K562 (cell line): ENCODE results near the gene ARG1. TPM values are rescaled to one million over a fixed set of nuclear protein-coding genes. Genes with fewer than 3 reads are reported as not detected.

ENCODE experiments used
- BHLHE40 ChIP-seq: IDR thresholded peaks from 2 replicates; pipeline ENCODE4 v1.6.1; 2011; ENCODE audit warnings: low read length, improper control_type of control experiment
- BRD4 ChIP-seq: fragments of 200-600 bp; sonication (generic); IDR thresholded peaks from 2 replicates; pipeline ENCODE4 v1.6.1; 2017; ENCODE audit warnings: inconsistent platforms
- CHD2 ChIP-seq: IDR thresholded peaks from 2 replicates; pipeline ENCODE4 v1.6.1; 2011; ENCODE audit warnings: low read depth, low read length
- CSDE1 ChIP-seq, 2 experiments: fragments of 450-650 bp; IDR thresholded peaks; 2 replicates each; pipeline ENCODE4 v1.6.1; 2016; ENCODE audit warnings: mild to moderate bottlenecking in 1 of 2
- ERF ChIP-seq: fragments of 450-650 bp; formaldehyde crosslinking; IDR thresholded peaks from 2 replicates; pipeline ENCODE4 v1.4.0; 2020; ENCODE audit warnings: mild to moderate bottlenecking, mixed read lengths
- FOSL1 ChIP-seq: fragments of 200-800 bp; sonication (Bioruptor generic); conservative IDR thresholded peaks from 2 replicates; pipeline ENCODE4 v1.6.1; 2016; ENCODE audit warnings: missing genetic modification characterization, missing compliant biosample characterization
- FOXA1 ChIP-seq: fragments of 450-650 bp; IDR thresholded peaks from 2 replicates; pipeline ENCODE4 v1.6.1; 2016; ENCODE audit warnings: mild to moderate bottlenecking, borderline replicate concordance
- GTF2F1 ChIP-seq: IDR thresholded peaks from 2 replicates; pipeline ENCODE4 v1.6.1; 2011; ENCODE audit warnings: low read depth, low read length, improper control_type of control experiment
- HDAC3 ChIP-seq: fragments of 450-650 bp; IDR thresholded peaks from 2 replicates; pipeline ENCODE4 v1.6.1; 2018; ENCODE audit warnings: borderline replicate concordance, mild to moderate bottlenecking, moderate library complexity; ENCODE audit not compliant: partially characterized antibody
- HDAC6 ChIP-seq: IDR thresholded peaks from 2 replicates; pipeline ENCODE4 v1.6.1; 2012; ENCODE audit warnings: low read depth, mild to moderate bottlenecking, control low read depth, inconsistent platforms, low read length, moderate library complexity
- HDAC8 ChIP-seq: fragments of 450-650 bp; IDR thresholded peaks from 2 replicates; pipeline ENCODE4 v1.6.1; 2016; ENCODE audit warnings: mild to moderate bottlenecking, missing genetic modification characterization, moderate library complexity, missing compliant biosample characterization
- HIVEP1 ChIP-seq: fragments of 250-450 bp; sonication (Bioruptor Pico); IDR thresholded peaks from 2 replicates; pipeline ENCODE4 v1.4.0; 2020; ENCODE audit warnings: mild to moderate bottlenecking
- HSF4 ChIP-seq: fragments of 250-450 bp; sonication (Bioruptor Pico); IDR thresholded peaks from 2 replicates; pipeline ENCODE4 v2.1.2; 2022; ENCODE audit warnings: mild to moderate bottlenecking, moderate library complexity, borderline replicate concordance
- PPARD ChIP-seq: fragments of 250-450 bp; sonication (Bioruptor Pico); IDR thresholded peaks from 2 replicates; pipeline ENCODE4 v1.8.0; 2022; ENCODE audit warnings: inconsistent platforms, mild to moderate bottlenecking, moderate library complexity
- RBM14 ChIP-seq: fragments of 200-400 bp; formaldehyde crosslinking; IDR thresholded peaks from 2 replicates; pipeline ENCODE4 v1.6.1; 2018; ENCODE audit warnings: low read depth, mild to moderate bottlenecking, low read length, moderate library complexity, borderline replicate concordance; ENCODE audit not compliant: insufficient read depth
- SMAD2 ChIP-seq: fragments of 150-350 bp; IDR thresholded peaks from 2 replicates; pipeline ENCODE4 v1.6.1; 2014; ENCODE audit warnings: low read depth, mild to moderate bottlenecking, low read length
- SMARCE1 ChIP-seq: fragments of 450-650 bp; IDR thresholded peaks from 2 replicates; pipeline ENCODE4 v1.7.1; 2016; ENCODE audit warnings: mild to moderate bottlenecking
- SP2 ChIP-seq: IDR thresholded peaks from 2 replicates; pipeline ENCODE4 v1.6.1; 2011; ENCODE audit warnings: mild to moderate bottlenecking, low read depth, low read length, moderate library complexity; ENCODE audit not compliant: poor library complexity, severe bottlenecking; ENCODE audit errors: extremely low read depth
- TOE1 ChIP-seq, 2 experiments: fragments of 450-650 bp in 1 of 2; sonication (generic) in 1 of 2; formaldehyde crosslinking in 1 of 2; IDR thresholded peaks; 2 replicates each; pipeline versions ENCODE4 v1.7.1 to v1.8.0; 2016 to 2022; ENCODE audit warnings: borderline replicate concordance in 2 of 2, mild to moderate bottlenecking in 2 of 2, antibody characterized with exemption in 1 of 2, inconsistent platforms in 1 of 2, low read depth in 1 of 2, missing genetic modification reagents in 1 of 2, moderate library complexity in 1 of 2
- ZBTB12 ChIP-seq: fragments of 250-450 bp; sonication (Bioruptor Pico); IDR thresholded peaks from 2 replicates; pipeline ENCODE4 v1.4.0; 2020
- ZC3H11A ChIP-seq: IDR thresholded peaks from 2 replicates; pipeline ENCODE4 v1.6.1; 2012; ENCODE audit warnings: low read depth, low read length, improper control_type of control experiment
- ZKSCAN8 ChIP-seq: fragments of 200-800 bp; sonication (Bioruptor generic); IDR thresholded peaks from 2 replicates; pipeline ENCODE4 v1.6.1; 2016; ENCODE audit warnings: missing genetic modification characterization, missing compliant biosample characterization
- ZNF23 ChIP-seq: fragments of 250-450 bp; sonication (Bioruptor Pico); IDR thresholded peaks from 2 replicates; pipeline ENCODE4 v1.4.0; 2020; ENCODE audit warnings: mild to moderate bottlenecking
- ZNF384 ChIP-seq: IDR thresholded peaks from 2 replicates; pipeline ENCODE4 v1.6.1; 2012; ENCODE audit warnings: low read depth, low read length, improper control_type of control experiment
- ZNF696 ChIP-seq: fragments of 250-450 bp; sonication (Bioruptor Pico); conservative IDR thresholded peaks from 2 replicates; pipeline ENCODE4 v1.4.0; 2020; ENCODE audit warnings: mild to moderate bottlenecking, moderate library complexity
- polyA plus RNA-seq, 8 experiments: library from polyadenylated mRNA; depleted of rRNA in 4 of 8; stranded (reverse) in 5 of 8; unstranded in 3 of 8; fragments of >200 nt; fragmentation: Nextera tagmentation in 2 of 8; fragmentation: Illumina TruSeq in 1 of 8; extraction: Ambion mirVana in 2 of 8; extraction: Trizol in 1 of 8; gene quantifications; 2 replicates each; pipeline versions ENCODE4 v1.2.1 to v1.2.3, GENCODE V29; 2011 to 2014; ENCODE audit warnings: inconsistent platforms in 1 of 8, missing spikeins in 1 of 8
- total RNA-seq, 7 experiments: library from RNA; depleted of rRNA in 6 of 7; stranded (reverse); fragments of >200 nt in 6 of 7; fragmentation: Illumina TruSeq in 2 of 7; extraction: Trizol in 2 of 7; gene quantifications; 2 replicates each; pipeline versions ENCODE4 v1.2.1 to v1.2.3, GENCODE V29; 2011 to 2021; ENCODE audit warnings: low replicate concordance in 1 of 7
- TF ChIP-seq, protein P1 (sequence below): fragments of 250-450 bp; sonication (Bioruptor Pico); IDR thresholded peaks from 2 replicates; pipeline ENCODE4 v1.5.1; 2021; ENCODE audit warnings: mild to moderate bottlenecking

ARG1 gene
- total and polyA plus RNA-seq, 9 of the 15 experiments (the other 6 are each of a cell fraction or from before 2014, with no cell fraction given), result 0.03 to 0.20 (median 0.08) TPM; not detected in 3

DNA sequence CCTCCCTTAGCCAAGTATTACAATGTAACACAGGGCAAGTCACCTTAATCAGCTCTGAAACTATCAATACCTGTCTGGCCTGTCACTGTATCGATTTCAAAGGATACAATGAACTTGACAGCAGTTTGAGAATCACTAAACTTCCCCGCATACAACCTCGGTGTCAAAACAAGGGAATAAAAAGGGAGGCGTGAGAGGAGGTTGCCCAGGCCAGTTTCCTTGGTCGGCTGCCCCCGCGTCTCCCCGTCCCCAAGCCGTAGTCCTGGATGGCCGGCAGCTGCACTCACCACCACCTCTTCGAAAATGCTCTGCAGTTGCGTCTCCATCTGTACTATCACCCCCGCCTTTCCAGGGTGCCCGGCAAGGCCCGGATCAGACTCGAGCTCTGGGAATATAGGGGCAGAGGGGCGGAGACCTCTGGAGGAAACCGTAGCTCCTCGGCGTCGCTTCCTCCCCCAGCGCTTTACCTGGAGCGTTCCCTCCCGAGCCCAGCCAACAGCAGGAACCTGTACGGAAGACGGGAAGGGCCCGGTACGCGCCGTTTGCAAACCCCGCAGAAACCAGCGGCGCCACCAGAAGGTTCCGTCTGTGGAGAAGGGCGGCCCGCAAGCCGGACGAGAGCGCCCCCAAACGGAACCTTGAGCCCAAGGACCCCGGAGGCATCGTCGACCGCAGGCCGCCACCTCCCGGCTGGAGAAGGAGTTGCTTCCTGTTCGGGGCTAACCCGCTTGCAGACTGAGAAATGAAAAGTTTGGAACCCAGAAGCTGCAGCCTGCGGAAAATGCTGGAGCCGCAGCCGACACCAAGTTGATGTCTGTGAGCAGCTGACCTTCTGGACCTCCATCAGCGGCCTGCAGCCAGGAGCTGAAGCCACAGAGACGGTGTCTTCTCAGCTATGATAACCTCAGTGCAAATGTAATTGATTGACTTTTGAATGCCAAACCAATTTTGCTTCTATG is 55.0 kb downstream of the ARG1 start, which contains the start of gene MED23 (continued):
- no peak for TF ChIP-seq ZKSCAN8
- 0 out of 2 replicates have a peak, but pooled peaks have one; percentile 67 for TF ChIP-seq ERF
- TF ChIP-seq BHLHE40, result peak; percentile 25; the same call in 1 of the 2 replicates
- TF ChIP-seq HDAC6, result no peak
- peak; percentile 64; the same call in 1 of the 2 replicates for TF ChIP-seq FOSL1
- TF ChIP-seq BRD4, result no peak; the same call in 1 of the 2 replicates
- TF ChIP-seq, protein P1, sequence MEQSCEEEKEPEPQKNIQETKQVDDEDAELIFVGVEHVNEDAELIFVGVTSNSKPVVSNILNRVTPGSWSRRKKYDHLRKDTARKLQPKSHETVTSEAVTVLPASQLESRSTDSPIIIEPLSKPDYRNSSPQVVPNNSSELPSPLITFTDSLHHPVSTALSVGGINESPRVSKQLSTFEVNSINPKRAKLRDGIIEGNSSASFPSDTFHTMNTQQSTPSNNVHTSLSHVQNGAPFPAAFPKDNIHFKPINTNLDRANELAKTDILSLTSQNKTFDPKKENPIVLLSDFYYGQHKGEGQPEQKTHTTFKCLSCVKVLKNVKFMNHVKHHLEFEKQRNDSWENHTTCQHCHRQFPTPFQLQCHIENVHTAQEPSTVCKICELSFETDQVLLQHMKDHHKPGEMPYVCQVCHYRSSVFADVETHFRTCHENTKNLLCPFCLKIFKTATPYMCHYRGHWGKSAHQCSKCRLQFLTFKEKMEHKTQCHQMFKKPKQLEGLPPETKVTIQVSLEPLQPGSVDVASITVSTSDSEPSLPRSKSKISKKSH (CRISPR knock-in tag), result no peak
- no peak for TF ChIP-seq SMARCE1
- no peak for TF ChIP-seq ZNF23 (CRISPR knock-in tag)
- peak; percentile 96 for TF ChIP-seq ZC3H11A
- no peak for TF ChIP-seq HIVEP1
- TF ChIP-seq CHD2, result peak; percentile 55; the same call in 1 of the 2 replicates
- TF ChIP-seq HSF4 (CRISPR knock-in tag), result no peak
- TF ChIP-seq TOE1 (IDR thresholded peaks at IDR 0.05; ENCODE audit: borderline replicate concordance), result peak; percentile 92
- 0 out of 2 replicates have a peak, but pooled peaks have one; percentile 63 for TF ChIP-seq TOE1 (CRISPR knock-in tag; IDR thresholded peaks at IDR 0.05; ENCODE audit: borderline replicate concordance, low read depth)
- peak; percentile 81; the same call in 1 of the 2 replicates for TF ChIP-seq HDAC8 (tag)
- TF ChIP-seq ZNF384, result peak; percentile 60; the same call in 1 of the 2 replicates
- no peak for TF ChIP-seq ZBTB12 (CRISPR knock-in tag)
- peak; percentile 89; the same call in 1 of the 2 replicates for TF ChIP-seq GTF2F1
- no peak for TF ChIP-seq RBM14
- no peak for TF ChIP-seq FOXA1
- peak; percentile 35 for TF ChIP-seq SP2
- TF ChIP-seq CSDE1 (IDR thresholded peaks at IDR 0.05), result no peak
- no peak for TF ChIP-seq ZNF696
- peak; percentile 19 for TF ChIP-seq HDAC3
- TF ChIP-seq SMAD2, result no peak
- TF ChIP-seq PPARD, result no peak
